Prostate gland (tissue), 2 donors: ENCODE results near the gene SCYGR8. TPM values are rescaled to one million over a fixed set of nuclear protein-coding genes. Genes with fewer than 3 reads are reported as not detected.

ENCODE experiments used
- DNase-seq: peaks from one replicate; pipeline ENCODE4 v3.0.0-alpha.2; 2019; ENCODE audit warnings: low spot score
- H3K27ac ChIP-seq, 2 donors: fragments of 200-600 bp; sonication (generic); 2 replicates each; pipeline ENCODE4 v1.5.1; 2017 to 2019
- H3K27me3 ChIP-seq: fragments of 200-600 bp; sonication (generic); replicated peaks from 2 replicates; pipeline ENCODE4 v1.5.1; 2019; ENCODE audit not compliant: insufficient read depth
- H3K36me3 ChIP-seq, 2 donors: fragments of 200-600 bp; sonication (generic); 1 replicate in 1 of 2; 2 replicates in 1 of 2; pipeline versions ENCODE4 v1.5.1 to v1.8.1; 2017 to 2019
- H3K4me1 ChIP-seq: fragments of 200-600 bp; sonication (generic); replicated peaks from 2 replicates; pipeline ENCODE4 v1.5.1; 2019
- H3K4me3 ChIP-seq, 2 donors: fragments of 200-600 bp; sonication (generic); 2 replicates each; pipeline ENCODE4 v1.5.1; 2017 to 2019
- H3K9me3 ChIP-seq: fragments of 200-600 bp; sonication (generic); 2 replicates; pipeline ENCODE4 v1.5.1; 2017
- POLR2A ChIP-seq: fragments of 450-650 bp; IDR thresholded peaks from one replicate; pipeline ENCODE4 v1.6.1; 2016; ENCODE audit warnings: antibody characterized with exemption, mild to moderate bottlenecking
- POLR2AphosphoS5 ChIP-seq: sonication (generic); formaldehyde crosslinking; IDR thresholded peaks from one replicate; pipeline ENCODE4 v1.6.1; 2017; ENCODE audit warnings: antibody characterized with exemption
- WGBS: methylation state at CpG from one replicate; pipeline ENCODE4 v1.1.5; 2018; 5-methylcytosine and 5-hydroxymethylcytosine counted together
- intact Hi-C: fragments of 100-400 bp; cut with DNase I; formaldehyde crosslinking; loops from one replicate; pipeline ENCODE4 v1.14.2; 2022
- total RNA-seq, 2 donors: library from RNA; depleted of rRNA; stranded (reverse); fragments of >200 nt; gene quantifications; one replicate each; pipeline ENCODE4 v1.1.0, GENCODE V29; 2016
- TF ChIP-seq, protein P1 (sequence below), 4 experiments: fragments of 200-600 bp in 2 of 4; fragments of 450-650 bp in 2 of 4; sonication (generic) in 2 of 4; IDR thresholded peaks; 1 replicate in 3 of 4; 2 replicates in 1 of 4; pipeline ENCODE4 v1.5.1; 2016 to 2019; ENCODE audit warnings: antibody characterized with exemption in 4 of 4, mild to moderate bottlenecking in 2 of 4, moderate library complexity in 2 of 4

The SCYGR8 gene
- total RNA-seq, 2 donors from 2014 or later, result not detected

DNA sequence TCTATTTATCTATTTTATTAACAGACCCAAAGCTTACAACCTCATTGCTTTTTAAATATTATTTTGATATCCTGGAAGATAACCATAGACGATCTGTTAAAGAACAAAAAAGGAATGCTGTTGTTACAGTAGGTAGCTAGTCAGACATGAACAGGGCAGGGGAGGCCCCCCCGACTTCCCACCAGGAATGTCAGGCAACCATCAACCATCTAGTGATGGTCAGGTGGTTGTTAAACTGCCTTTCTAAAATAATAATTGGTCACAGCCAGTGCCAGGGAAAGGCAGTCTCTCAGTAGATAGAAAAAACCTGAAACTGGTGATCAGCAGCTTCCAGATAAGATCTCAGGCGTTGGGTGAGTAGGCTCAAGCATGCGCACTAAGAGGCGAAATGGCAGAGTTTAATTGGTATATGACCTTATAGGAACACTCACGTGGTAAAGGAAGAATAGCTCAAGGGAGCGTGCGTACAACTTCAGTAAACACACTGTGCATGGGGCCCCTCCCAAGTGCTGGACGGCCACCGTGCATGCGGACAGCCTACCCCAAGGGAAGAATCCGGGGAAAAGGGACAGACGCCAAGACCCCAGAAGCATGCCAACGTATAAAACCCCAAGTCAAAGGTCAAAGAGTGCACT, 35.4 kb downstream of the SCYGR8 start:
- TF ChIP-seq, protein P1, sequence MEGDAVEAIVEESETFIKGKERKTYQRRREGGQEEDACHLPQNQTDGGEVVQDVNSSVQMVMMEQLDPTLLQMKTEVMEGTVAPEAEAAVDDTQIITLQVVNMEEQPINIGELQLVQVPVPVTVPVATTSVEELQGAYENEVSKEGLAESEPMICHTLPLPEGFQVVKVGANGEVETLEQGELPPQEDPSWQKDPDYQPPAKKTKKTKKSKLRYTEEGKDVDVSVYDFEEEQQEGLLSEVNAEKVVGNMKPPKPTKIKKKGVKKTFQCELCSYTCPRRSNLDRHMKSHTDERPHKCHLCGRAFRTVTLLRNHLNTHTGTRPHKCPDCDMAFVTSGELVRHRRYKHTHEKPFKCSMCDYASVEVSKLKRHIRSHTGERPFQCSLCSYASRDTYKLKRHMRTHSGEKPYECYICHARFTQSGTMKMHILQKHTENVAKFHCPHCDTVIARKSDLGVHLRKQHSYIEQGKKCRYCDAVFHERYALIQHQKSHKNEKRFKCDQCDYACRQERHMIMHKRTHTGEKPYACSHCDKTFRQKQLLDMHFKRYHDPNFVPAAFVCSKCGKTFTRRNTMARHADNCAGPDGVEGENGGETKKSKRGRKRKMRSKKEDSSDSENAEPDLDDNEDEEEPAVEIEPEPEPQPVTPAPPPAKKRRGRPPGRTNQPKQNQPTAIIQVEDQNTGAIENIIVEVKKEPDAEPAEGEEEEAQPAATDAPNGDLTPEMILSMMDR (IDR thresholded peaks at IDR 0.05), result no peak

DNA sequence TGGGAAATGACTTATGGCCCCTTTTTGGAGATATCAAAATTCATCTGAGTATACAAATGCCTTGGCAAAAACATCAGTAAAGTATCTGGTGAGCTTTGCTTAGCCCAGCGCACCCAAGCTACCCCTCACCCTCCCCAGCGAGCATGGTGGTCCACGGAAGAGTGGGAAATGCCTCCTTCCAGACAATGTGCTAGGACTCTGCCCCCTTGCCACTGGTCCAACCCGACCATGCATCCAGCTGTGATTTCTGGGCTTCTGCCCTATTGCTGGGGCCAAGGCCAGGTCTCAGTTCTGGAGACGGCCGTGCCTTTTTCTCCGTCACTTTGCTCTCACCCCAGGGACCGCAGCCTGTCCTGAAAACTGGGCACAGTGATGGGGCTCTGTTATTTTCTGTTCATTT, 36.1 kb downstream of the SCYGR8 start:
- Histone ChIP-seq H3K27me3 (no peaks in the 10 kb centered on the region), H3K4me3 (no peak overlapping the region), H3K36me3 (no peaks in the 10 kb centered on the region), H3K27ac (no peak overlapping the region), H3K9me3 (no peaks in the 10 kb centered on the region), H3K4me1 (no peaks in the 10 kb centered on the region)
- TF ChIP-seq POLR2A (no peak), POLR2AphosphoS5 (no peak)
- DNase-seq, result no peak
- 81% methylated on average over 8 of the region's 8 CpGs for WGBS
- intact Hi-C loops, result no loop called here

More for the DNA sequence above, 35.4 kb downstream of the SCYGR8 start:
- H3K36me3 ChIP-seq, result no peaks in the 10 kb centered on the region
- H3K27me3 ChIP-seq, result no peaks in the 10 kb centered on the region
- H3K9me3 ChIP-seq, result no peaks in the 10 kb centered on the region
- no peak for DNase-seq
- no peaks in the 10 kb centered on the region for H3K4me1 ChIP-seq
- intact Hi-C loops, result no loop called here
- no peak overlapping the region for H3K4me3 ChIP-seq
- 36% methylated on average over 14 of the region's 14 CpGs for WGBS
- H3K27ac ChIP-seq, result no peak overlapping the region

DNA sequence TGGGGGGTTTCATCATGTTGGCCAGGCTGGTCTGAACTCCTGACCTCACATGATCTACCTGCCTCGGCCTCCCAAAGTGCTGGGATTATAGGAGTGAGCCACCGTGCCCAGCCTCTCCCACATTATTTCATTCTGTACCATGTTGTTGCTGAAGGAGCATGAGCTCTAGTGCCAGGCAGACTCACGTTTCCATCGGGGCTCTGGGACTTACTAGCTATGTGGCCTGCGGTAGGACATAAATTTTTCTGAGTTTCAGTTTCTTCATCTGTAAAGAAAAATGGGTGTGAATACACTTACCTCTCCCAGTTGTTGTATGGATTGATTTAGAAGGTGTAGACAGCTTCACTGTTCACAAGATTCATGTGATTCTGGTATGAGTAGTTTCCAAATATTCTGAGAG, 37.1 kb downstream of the SCYGR8 start:
- Histone ChIP-seq H3K27ac (no peak overlapping the region), H3K4me1 (no peaks in the 10 kb centered on the region), H3K36me3 (no peaks in the 10 kb centered on the region), H3K4me3 (no peak overlapping the region), H3K27me3 (no peaks in the 10 kb centered on the region), H3K9me3 (no peaks in the 10 kb centered on the region)
- intact Hi-C loops, result no loop called here
- 92% methylated on average over 5 of the region's 5 CpGs for WGBS
- TF ChIP-seq, protein P1 (IDR thresholded peaks at IDR 0.05), result no peak
- TF ChIP-seq POLR2A, result no peak
- no peak for TF ChIP-seq POLR2AphosphoS5
- DNase-seq, result no peak

DNA sequence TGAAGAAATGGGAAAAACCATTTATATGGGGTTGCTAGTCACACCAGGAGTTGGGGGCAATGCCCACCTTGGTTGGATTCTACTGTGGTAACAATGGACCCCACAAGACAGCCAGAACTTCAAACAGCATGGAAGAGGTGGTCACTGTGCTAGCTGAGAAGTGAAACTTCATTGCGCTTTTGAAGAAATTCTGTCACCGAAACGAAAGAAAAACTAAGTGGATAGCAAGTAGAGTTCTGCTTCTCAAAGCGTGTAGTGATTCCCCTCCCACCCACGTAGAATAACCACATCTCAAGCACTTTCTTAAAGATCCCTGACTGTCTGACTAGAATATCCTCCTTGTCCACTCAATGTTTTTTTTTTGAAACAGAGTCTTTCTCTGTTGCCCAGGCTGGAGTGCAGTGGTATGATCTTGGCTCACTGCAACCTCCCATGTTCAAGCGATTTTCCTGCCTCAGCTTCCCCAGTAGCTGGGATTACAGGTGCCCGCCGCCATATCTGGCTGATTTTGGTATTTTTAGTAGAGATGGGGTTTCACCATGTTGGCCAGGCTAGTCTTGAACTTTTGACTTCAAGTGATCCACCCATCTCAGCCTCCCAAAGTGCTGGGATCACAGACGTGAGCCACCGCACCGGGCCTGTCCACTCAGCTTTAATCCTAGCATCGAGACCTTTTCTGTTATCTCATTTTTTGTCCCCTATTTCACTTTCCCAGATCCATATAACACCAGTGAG, 37.9 kb downstream of the SCYGR8 start:
- no peaks in the 10 kb centered on the region for H3K9me3 ChIP-seq
- no peak for DNase-seq

DNA sequence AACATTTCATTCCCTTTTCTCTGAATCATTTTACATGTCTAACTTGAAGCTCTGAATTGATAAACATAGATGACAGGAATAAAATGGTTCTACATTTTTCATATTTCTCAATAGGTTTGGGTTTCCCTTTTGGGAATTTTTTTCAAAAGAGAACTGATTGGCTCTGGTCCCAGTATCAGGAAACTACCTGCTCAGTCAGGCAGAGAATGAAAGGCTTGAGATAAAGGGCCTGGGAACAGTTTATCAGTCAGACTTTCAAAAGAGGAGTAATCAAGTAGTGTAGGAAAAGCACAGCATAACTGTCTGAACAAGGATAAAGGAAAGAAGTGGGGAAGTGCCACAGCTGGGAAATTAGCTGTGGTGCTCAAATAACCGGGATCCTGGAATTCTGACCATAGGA, 39.6 kb downstream of the SCYGR8 start:
- TF ChIP-seq, protein P1 (IDR thresholded peaks at IDR 0.05), result no peak
- TF ChIP-seq POLR2A (no peak), POLR2AphosphoS5 (no peak)
- H3K4me1 ChIP-seq, result no peaks in the 10 kb centered on the region
- no peaks in the 10 kb centered on the region for H3K9me3 ChIP-seq
- no peaks in the 10 kb centered on the region for H3K36me3 ChIP-seq
- H3K4me3 ChIP-seq, result no peak overlapping the region
- no peak overlapping the region for H3K27ac ChIP-seq
- H3K27me3 ChIP-seq, result no peaks in the 10 kb centered on the region
- intact Hi-C loops, result no loop called here
- no peak for DNase-seq
- WGBS, result 69% methylated on average over 1 of the region's 1 CpG

More for the DNA sequence above, 37.9 kb downstream of the SCYGR8 start:
- Histone ChIP-seq H3K27ac (no peak overlapping the region), H3K27me3 (no peaks in the 10 kb centered on the region), H3K4me3 (no peak overlapping the region), H3K36me3 (no peaks in the 10 kb centered on the region), H3K4me1 (no peaks in the 10 kb centered on the region)
- TF ChIP-seq POLR2A (no peak), POLR2AphosphoS5 (no peak)
- TF ChIP-seq, protein P1 (IDR thresholded peaks at IDR 0.05), result no peak
- intact Hi-C loops, result no loop called here
- WGBS, result 84% methylated on average over 12 of the region's 12 CpGs
